ENCODE data around the gene RAD51B.
A peak's percentile ranks its signal among the peaks of the same experiment; 100 is the strongest.

Gene RAD51B

GRCh38 chr14:68729556-68729955 lies 910.0 kb downstream of the RAD51B start:
- WGBS, 2 experiments (ENCODE audit: insufficient coverage in 2 of 2) = 96 to 100% methylated on average over 2 to 3 of the region's 6 CpGs
- Histone ChIP-seq H3K4me1 (ENCODE audit: control insufficient read depth, insufficient read depth, low read length, poor library complexity, severe bottlenecking) (peaks cover 23% of the 10 kb centered on the region), H3K27ac (ENCODE audit: low read depth, low read length, severe bottlenecking) (no peak overlapping the region), H3K4me3 (ENCODE audit: extremely low read depth, insufficient read depth, low read length, poor library complexity, severe bottlenecking) (no peak overlapping the region), H3K9me3 (ENCODE audit: control insufficient read depth, low read length) (no peaks in the 10 kb centered on the region), H3K36me3 (ENCODE audit: control insufficient read depth, insufficient read depth, low read length) (no peaks in the 10 kb centered on the region)

GRCh38 chr14:68730348-68730747 lies 910.8 kb downstream of the RAD51B start:
- H3K9me3 ChIP-seq (ENCODE audit: control insufficient read depth, low read length) = no peaks in the 10 kb centered on the region
- WGBS, 2 experiments (ENCODE audit: insufficient coverage in 2 of 2) = 93 to 100% methylated on average over 2 to 3 of the region's 3 CpGs
- H3K4me3 ChIP-seq (ENCODE audit: extremely low read depth, insufficient read depth, low read length, poor library complexity, severe bottlenecking) = no peak overlapping the region
- H3K27ac ChIP-seq (ENCODE audit: low read depth, low read length, severe bottlenecking) = peak overlapping the region; percentile 72
- H3K36me3 ChIP-seq (ENCODE audit: control insufficient read depth, insufficient read depth, low read length) = no peaks in the 10 kb centered on the region
- peaks cover 26% of the 10 kb centered on the region for H3K4me1 ChIP-seq (ENCODE audit: control insufficient read depth, insufficient read depth, low read length, poor library complexity, severe bottlenecking)

GRCh38 chr14:68730811-68731425 lies 911.3 kb downstream of the RAD51B start:
- Histone ChIP-seq H3K4me1 (ENCODE audit: control insufficient read depth, insufficient read depth, low read length, poor library complexity, severe bottlenecking) (peaks cover 28% of the 10 kb centered on the region), H3K4me3 (ENCODE audit: extremely low read depth, insufficient read depth, low read length, poor library complexity, severe bottlenecking) (no peak overlapping the region), H3K36me3 (ENCODE audit: control insufficient read depth, insufficient read depth, low read length) (no peaks in the 10 kb centered on the region), H3K27ac (ENCODE audit: low read depth, low read length, severe bottlenecking) (peak overlapping the region; percentile 72), H3K9me3 (ENCODE audit: control insufficient read depth, low read length) (no peaks in the 10 kb centered on the region)
- 22 to 29% methylated on average over 3 to 7 of the region's 8 CpGs for WGBS, 2 experiments (ENCODE audit: insufficient coverage in 2 of 2)

GRCh38 chr14:68733086-68733914 lies 913.7 kb downstream of the RAD51B start:
- Histone ChIP-seq H3K4me3 (ENCODE audit: extremely low read depth, insufficient read depth, low read length, poor library complexity, severe bottlenecking) (no peak overlapping the region), H3K9me3 (ENCODE audit: control insufficient read depth, low read length) (no peaks in the 10 kb centered on the region), H3K36me3 (ENCODE audit: control insufficient read depth, insufficient read depth, low read length) (no peaks in the 10 kb centered on the region), H3K27ac (ENCODE audit: low read depth, low read length, severe bottlenecking) (no peak overlapping the region), H3K4me1 (ENCODE audit: control insufficient read depth, insufficient read depth, low read length, poor library complexity, severe bottlenecking) (peaks cover 34% of the 10 kb centered on the region)
- 94 to 96% methylated on average over 9 of the region's 12 CpGs for WGBS, 2 experiments (ENCODE audit: insufficient coverage in 2 of 2)

GRCh38 chr14:68734231-68734732 lies 914.7 kb downstream of the RAD51B start:
- H3K36me3 ChIP-seq (ENCODE audit: control insufficient read depth, insufficient read depth, low read length) = no peaks in the 10 kb centered on the region
- no peak overlapping the region for H3K4me3 ChIP-seq (ENCODE audit: extremely low read depth, insufficient read depth, low read length, poor library complexity, severe bottlenecking)
- peaks cover 34% of the 10 kb centered on the region for H3K4me1 ChIP-seq (ENCODE audit: control insufficient read depth, insufficient read depth, low read length, poor library complexity, severe bottlenecking)
- no peak overlapping the region for H3K27ac ChIP-seq (ENCODE audit: low read depth, low read length, severe bottlenecking)
- WGBS, 2 experiments (ENCODE audit: insufficient coverage in 2 of 2) = 96 to 98% methylated on average over 6 of the region's 6 CpGs
- H3K9me3 ChIP-seq (ENCODE audit: control insufficient read depth, low read length) = no peaks in the 10 kb centered on the region

DNA sequence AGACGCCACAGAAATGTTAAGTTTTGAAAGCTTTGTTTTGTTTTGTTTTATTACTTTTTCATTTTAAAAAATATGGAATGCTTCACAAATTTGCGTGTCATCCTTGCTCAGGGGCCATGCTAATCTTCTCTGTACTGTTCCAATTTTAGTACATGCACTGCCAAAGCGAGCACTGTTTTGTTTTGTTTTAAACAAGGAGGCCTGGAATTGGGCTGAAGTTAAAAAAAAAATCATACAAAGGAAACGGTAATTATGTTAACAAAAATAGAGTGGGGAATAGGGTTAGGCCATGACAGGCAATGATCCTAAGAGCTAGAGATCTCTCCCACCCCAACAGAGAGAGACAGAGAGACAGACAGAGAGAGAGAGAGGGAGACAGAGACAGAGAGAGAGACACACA lies 916.3 kb downstream of the RAD51B start:
- H3K36me3 ChIP-seq (ENCODE audit: control insufficient read depth, insufficient read depth, low read length) = no peaks in the 10 kb centered on the region
- H3K9me3 ChIP-seq (ENCODE audit: control insufficient read depth, low read length) = peaks cover 2% of the 10 kb centered on the region
- peaks cover 32% of the 10 kb centered on the region for H3K4me1 ChIP-seq (ENCODE audit: control insufficient read depth, insufficient read depth, low read length, poor library complexity, severe bottlenecking)
- 100% methylated on average over 1 to 2 of the region's 4 CpGs for WGBS, 2 experiments (ENCODE audit: insufficient coverage in 2 of 2)
- H3K27ac ChIP-seq (ENCODE audit: low read depth, low read length, severe bottlenecking) = no peak overlapping the region
- no peak overlapping the region for H3K4me3 ChIP-seq (ENCODE audit: extremely low read depth, insufficient read depth, low read length, poor library complexity, severe bottlenecking)

DNA sequence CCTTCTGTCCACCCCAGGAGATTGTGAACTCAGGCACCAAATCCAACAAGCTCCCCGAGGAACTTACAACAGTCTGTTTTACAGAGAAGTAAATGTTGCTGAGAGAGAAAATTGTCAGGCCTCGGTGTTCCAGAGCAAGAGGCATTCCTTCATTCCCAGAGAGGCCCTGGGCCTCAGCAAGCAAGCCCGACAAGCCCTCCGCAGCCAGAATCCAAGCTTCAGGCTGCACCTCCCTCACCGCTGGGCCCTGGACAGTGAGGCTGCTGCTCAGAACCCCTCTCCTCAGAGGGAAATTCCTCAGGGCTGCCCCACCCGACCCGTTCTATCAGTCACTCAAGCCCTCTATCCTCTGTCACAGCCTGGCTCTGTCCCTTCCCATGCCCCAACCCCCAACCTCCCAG lies 916.9 kb downstream of the RAD51B start:
- no peak overlapping the region for H3K27ac ChIP-seq (ENCODE audit: low read depth, low read length, severe bottlenecking)

GRCh38 chr14:68737086-68737485 lies 917.5 kb downstream of the RAD51B start:
- Histone ChIP-seq H3K27ac (ENCODE audit: low read depth, low read length, severe bottlenecking) (no peak overlapping the region), H3K4me3 (ENCODE audit: extremely low read depth, insufficient read depth, low read length, poor library complexity, severe bottlenecking) (no peak overlapping the region), H3K9me3 (ENCODE audit: control insufficient read depth, low read length) (peaks cover 8% of the 10 kb centered on the region), H3K4me1 (ENCODE audit: control insufficient read depth, insufficient read depth, low read length, poor library complexity, severe bottlenecking) (peaks cover 24% of the 10 kb centered on the region), H3K36me3 (ENCODE audit: control insufficient read depth, insufficient read depth, low read length) (no peaks in the 10 kb centered on the region)
- WGBS, 2 experiments (ENCODE audit: insufficient coverage in 2 of 2) = 86 to 100% methylated on average over 1 of the region's 1 CpG

More for the DNA sequence above, 916.9 kb downstream of the RAD51B start:
- Histone ChIP-seq H3K4me1 (ENCODE audit: control insufficient read depth, insufficient read depth, low read length, poor library complexity, severe bottlenecking) (peaks cover 26% of the 10 kb centered on the region), H3K36me3 (ENCODE audit: control insufficient read depth, insufficient read depth, low read length) (no peaks in the 10 kb centered on the region), H3K9me3 (ENCODE audit: control insufficient read depth, low read length) (peaks cover 8% of the 10 kb centered on the region), H3K4me3 (ENCODE audit: extremely low read depth, insufficient read depth, low read length, poor library complexity, severe bottlenecking) (no peak overlapping the region)
- WGBS, 2 experiments (ENCODE audit: insufficient coverage in 2 of 2) = 46 to 48% methylated on average over 6 of the region's 7 CpGs

DNA sequence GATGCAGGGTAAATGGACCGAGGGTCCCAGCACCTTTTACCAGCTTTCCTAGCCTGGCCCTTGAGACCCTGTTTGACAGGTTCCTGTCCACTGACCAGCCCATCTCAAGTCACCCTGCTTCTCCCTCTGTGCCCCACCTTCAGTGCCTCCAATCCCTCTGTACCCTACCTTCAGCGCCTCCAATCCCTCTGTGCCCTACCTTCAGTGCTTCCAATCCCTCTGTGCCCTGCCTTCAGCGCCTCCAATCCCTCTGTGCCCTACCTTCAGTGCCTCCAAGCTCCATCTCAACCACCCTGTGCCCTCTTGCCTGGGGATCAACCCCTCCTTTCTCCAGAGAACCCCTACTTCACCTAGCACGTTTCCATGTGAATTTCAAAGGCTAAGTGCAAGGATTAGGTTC lies 919.0 kb downstream of the RAD51B start:
- no peak overlapping the region for H3K27ac ChIP-seq (ENCODE audit: low read depth, low read length, severe bottlenecking)
- peaks cover 8% of the 10 kb centered on the region for H3K9me3 ChIP-seq (ENCODE audit: control insufficient read depth, low read length)
- H3K4me1 ChIP-seq (ENCODE audit: control insufficient read depth, insufficient read depth, low read length, poor library complexity, severe bottlenecking) = peaks cover 24% of the 10 kb centered on the region
- H3K36me3 ChIP-seq (ENCODE audit: control insufficient read depth, insufficient read depth, low read length) = no peaks in the 10 kb centered on the region
- WGBS, 2 experiments (ENCODE audit: insufficient coverage in 2 of 2) = 74 to 77% methylated on average over 4 of the region's 4 CpGs
- H3K4me3 ChIP-seq (ENCODE audit: extremely low read depth, insufficient read depth, low read length, poor library complexity, severe bottlenecking) = no peak overlapping the region

- no peaks in the 10 kb centered on the region for H3K36me3 ChIP-seq (ENCODE audit: control insufficient read depth, insufficient read depth, low read length)
- no peak overlapping the region for H3K27ac ChIP-seq (ENCODE audit: low read depth, low read length, severe bottlenecking)
- peaks cover 8% of the 10 kb centered on the region for H3K9me3 ChIP-seq (ENCODE audit: control insufficient read depth, low read length)
- 89 to 98% methylated on average over 5 to 6 of the region's 7 CpGs for WGBS, 2 experiments (ENCODE audit: insufficient coverage in 2 of 2)
- no peak overlapping the region for H3K4me3 ChIP-seq (ENCODE audit: extremely low read depth, insufficient read depth, low read length, poor library complexity, severe bottlenecking)
- peaks cover 16% of the 10 kb centered on the region for H3K4me1 ChIP-seq (ENCODE audit: control insufficient read depth, insufficient read depth, low read length, poor library complexity, severe bottlenecking)
Measured at GRCh38 chr14:68739701-68740100, 920.1 kb downstream of the RAD51B start.

All from mesodermal cell (in vitro differentiated cells).